Ishikawa (cell line): ENCODE measurements around the gene GAS7.

Experiments
- CEBPB ChIP-seq: IDR thresholded peaks from 2 replicates; pipeline ENCODE4 v1.6.1; 2012
- CREB1 ChIP-seq: IDR thresholded peaks from 2 replicates; pipeline ENCODE4 v1.6.1; 2012; ENCODE audit warnings: low read depth
- EGR1 ChIP-seq: IDR thresholded peaks from 2 replicates; pipeline ENCODE4 v1.6.1; 2012
- EP300 ChIP-seq: IDR thresholded peaks from 2 replicates; pipeline ENCODE4 v1.6.1; 2012; ENCODE audit warnings: borderline replicate concordance
- MAX ChIP-seq: IDR thresholded peaks from 2 replicates; pipeline ENCODE4 v1.6.1; 2012
- NFIC ChIP-seq: IDR thresholded peaks from 2 replicates; pipeline ENCODE4 v1.6.1; 2012
- RAD21 ChIP-seq: IDR thresholded peaks from 2 replicates; pipeline ENCODE4 v1.6.1; 2012; ENCODE audit warnings: low read depth
- REST ChIP-seq: IDR thresholded peaks from 2 replicates; pipeline ENCODE4 v1.6.1; 2012; ENCODE audit warnings: low read depth, mild to moderate bottlenecking
- TAF1 ChIP-seq: IDR thresholded peaks from 2 replicates; pipeline ENCODE4 v1.6.1; 2012; ENCODE audit warnings: low read depth, mild to moderate bottlenecking
- YY1 ChIP-seq: IDR thresholded peaks from 2 replicates; pipeline ENCODE4 v1.6.1; 2012; ENCODE audit warnings: low read depth

GRCh38 chr17:9883451-9883850, 315.0 kb downstream of the GAS7 start:
- TF ChIP-seq MAX (no peak), RAD21 (no peak), EP300 (no peak), YY1 (no peak), TAF1 (no peak), EGR1 (no peak), CREB1 (no peak), REST (no peak), NFIC (no peak), CEBPB (no peak)
